CD1c-positive myeloid dendritic cell (primary cell): ENCODE data around the gene LARGE1.
A peak's percentile ranks its signal among the peaks of the same experiment; 100 is the strongest.

ENCODE experiments used
- DNase-seq: peaks from one replicate; pipeline ENCODE4 v3.0.0-alpha.2; 2016; ENCODE audit errors: extremely low spot score

Gene LARGE1

GRCh38 chr22:33920197-33920540 is at the start of gene LARGE1:
TSS of gene LARGE1 (minus strand) at chr22:33920476.
- no peak for DNase-seq

- DNase-seq = no peak
Measured at GRCh38 chr22:33969045-33969444, 48.8 kb upstream of the LARGE1 start.

DNA sequence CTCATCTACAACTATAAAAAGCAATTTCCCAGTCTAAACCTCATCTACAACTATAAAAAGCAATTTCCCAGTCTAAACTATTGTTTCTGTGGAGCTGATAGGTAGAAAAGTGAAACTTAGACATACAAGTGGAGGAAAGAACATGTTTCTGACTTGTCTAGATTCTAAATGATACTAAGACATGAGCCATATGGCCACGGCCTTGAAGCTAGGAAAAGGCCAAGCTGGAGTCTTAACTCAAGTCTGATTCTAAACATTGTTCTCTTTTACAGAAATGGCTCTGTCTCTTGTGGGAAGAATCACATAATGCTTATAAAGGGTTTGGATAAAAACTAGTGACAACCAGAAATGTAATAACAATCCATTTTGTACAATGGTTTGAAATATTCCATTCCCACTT is 43.8 kb upstream of the LARGE1 start:
- no peak for DNase-seq

- DNase-seq = no peak
Measured at GRCh38 chr22:33962409-33962808, 42.1 kb upstream of the LARGE1 start.

DNA sequence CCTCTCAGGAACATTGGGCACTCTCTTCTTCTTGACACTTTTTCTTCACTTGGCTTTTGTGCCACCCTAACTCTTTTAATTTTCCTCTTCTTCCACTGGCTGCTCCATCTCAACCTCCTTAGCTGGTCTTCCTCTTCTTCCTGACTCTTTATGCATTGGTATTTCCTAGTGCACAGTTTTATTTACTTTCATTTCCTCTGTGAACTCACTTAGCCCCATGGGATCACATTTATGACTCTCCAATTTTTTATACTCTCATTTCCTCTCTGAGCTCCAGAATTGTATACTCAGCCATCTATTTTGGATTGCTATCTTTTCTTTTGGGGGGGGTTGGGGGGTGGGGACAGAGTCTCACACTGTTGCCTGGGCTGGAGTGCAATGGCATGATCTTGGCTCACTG is 38.5 kb upstream of the LARGE1 start:
- no peak for DNase-seq

DNA sequence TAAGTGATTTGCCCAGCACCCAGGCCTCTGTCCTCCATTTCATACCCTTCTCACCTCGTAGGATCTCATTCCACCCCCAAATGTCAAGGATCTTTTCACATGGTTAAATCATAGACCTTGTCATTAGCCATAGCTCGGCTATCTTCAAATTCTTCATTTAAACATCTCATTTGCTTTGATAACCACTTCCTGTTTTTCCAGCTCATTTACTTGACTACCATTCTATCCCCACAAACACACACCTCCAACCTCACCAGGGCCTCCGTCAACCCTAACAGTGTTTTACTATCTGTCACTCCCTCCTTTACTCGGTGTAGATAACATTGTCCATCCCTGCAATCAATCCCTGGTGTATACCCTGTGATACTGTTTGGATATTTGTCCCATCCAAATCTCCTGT is 36.8 kb upstream of the LARGE1 start:
- no peak for DNase-seq

GRCh38 chr22:33952776-33953175 is 32.5 kb upstream of the LARGE1 start:
- no peak for DNase-seq

DNA sequence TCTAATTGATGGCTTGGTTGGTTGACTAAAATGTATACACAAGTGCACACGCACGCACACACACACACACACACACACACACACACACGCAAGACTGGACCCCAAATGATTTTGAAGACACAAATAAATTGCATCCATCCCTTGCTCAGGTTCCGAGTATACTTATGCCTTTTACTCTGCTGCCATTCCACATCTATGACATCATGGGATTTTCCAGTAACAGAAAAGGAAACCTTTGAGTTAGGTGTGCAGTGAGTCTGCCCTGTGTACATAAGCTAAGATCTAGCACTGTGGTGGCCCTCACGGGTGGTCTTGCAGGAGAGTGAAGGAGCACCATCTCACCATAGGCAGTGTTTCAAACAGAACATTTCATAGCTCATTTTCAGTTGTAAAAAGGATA is 20.5 kb upstream of the LARGE1 start:
- no peak for DNase-seq

- DNase-seq = no peak
Measured at GRCh38 chr22:33932997-33933396, 12.7 kb upstream of the LARGE1 start.

DNA sequence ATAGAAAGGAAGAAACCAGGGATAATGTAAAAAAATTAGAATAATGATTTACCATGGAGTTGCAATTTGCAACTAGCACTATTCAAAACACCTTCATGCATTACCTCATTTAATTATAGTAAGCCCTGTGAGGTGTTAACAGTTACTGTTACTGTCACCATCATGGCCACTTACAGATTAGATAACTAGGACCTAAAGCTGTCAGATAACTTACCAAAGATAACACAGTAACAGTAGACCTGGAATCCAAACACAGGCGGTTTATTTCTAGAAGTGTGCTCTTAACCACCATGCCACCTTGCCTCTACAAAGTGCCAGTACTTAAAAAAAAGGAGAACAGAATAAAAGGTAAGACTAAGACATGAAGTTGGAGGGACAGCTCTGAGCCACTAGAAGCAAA is 11.1 kb upstream of the LARGE1 start:
- no peak for DNase-seq

- DNase-seq = no peak
Measured at GRCh38 chr22:33927752-33928151, 7.5 kb upstream of the LARGE1 start.

- no peak for DNase-seq
Measured at GRCh38 chr22:33925194-33925593, 4.9 kb upstream of the LARGE1 start.

DNA sequence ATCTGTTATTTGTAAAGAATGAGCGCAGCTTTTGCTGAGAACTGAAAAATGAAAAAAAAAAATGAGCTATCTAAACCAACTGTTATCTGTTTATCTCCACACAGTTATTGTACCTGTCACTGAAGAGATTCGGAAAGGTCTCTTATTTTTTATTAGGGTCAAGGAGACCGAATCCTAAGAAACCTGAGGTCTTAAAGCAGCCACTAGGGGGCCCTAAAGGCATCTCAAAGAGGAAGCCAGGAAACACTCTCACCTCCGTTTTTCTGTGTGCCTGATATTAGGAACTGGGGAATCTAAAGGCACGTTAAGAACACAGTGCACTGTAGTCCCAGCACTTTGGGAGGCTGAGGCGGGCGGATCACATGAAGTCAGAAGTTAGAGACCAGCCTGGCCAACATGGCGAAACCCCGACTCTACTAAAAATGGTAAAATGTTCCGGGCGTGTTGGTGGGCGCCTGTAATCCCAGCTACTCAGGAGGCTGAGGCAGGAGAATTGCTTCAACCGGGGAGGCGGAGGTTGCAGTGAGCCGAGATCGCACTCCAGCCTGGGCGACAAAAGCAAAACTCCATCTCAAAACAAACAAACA is 3.5 kb upstream of the LARGE1 start:
- DNase-seq = peak; percentile 50

DNA sequence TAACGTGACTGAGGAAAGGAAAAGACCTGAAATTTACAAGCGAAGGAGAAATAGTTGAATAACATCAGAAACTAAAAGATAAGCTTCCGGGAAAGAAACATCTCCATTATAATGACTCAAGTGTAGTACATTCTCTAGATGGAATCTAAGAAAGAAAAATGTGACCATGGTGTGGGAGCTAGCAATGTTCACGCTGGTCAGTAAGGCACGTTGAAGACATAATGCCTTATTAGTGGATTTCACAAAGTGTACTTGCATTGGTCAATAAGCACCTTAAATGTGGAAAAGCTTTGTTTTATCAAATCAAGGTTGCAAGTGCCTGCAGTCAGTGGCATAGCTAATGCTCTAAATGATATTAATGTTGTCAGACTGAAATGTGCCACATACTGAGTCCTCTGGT is 2.8 kb upstream of the LARGE1 start:
- no peak for DNase-seq

DNA sequence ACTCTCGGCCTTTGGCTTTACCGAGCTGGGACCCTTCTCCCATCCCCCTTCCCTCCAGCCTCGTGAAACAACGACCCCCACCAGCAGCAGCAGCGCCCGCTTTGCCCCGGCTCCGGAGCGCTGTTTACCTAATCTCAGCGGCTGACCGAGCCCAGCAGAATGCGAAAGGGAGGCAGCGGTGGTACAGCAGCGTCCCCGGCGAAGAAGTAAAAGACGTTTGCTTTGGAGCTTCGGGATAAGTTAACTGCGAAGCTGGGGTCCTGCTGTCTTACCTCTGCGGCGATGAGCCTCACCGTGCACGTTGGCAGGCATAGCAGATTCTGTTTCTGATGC is 2.0 kb upstream of the LARGE1 start:
- no peak for DNase-seq

GRCh38 chr22:33921525-33922348 is 1.5 kb upstream of the LARGE1 start:
- no peak for DNase-seq

DNA sequence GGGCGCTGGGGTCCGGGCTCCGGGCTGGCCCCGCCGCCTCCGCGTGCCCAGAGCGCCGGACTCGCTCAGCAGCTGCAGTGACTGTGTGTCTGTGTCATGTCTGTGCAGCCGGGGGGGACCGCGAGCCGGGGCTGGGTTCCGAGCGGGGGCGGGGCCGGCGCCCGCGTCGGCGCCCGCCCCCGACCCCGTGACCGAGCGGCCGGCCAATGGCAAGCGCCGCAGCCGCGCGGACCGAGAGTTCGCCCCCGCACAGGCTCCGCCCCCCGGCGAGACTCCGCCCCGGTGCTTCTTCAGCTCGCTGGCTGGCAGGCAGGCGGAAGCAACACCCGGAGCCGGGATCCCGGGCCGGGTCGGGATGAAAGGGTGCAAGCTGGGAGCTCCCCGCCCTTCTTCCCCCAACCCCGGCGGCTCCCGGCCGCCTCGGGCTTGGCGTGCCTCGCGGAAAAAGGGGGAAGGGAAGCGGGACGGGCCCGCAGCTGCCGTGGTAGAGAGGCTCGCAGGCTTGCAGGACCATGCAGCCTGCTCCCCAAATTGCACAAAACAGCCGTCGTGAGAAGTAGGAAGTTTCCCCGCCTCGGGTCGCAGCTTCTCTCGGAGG is 750 bp upstream of the LARGE1 start:
- DNase-seq = peak; percentile 92

- no peak for DNase-seq
Measured at GRCh38 chr22:33919391-33920196, 682 bp downstream of the LARGE1 start.

GRCh38 chr22:33918676-33919365 is 1.5 kb downstream of the LARGE1 start:
- DNase-seq = no peak

DNA sequence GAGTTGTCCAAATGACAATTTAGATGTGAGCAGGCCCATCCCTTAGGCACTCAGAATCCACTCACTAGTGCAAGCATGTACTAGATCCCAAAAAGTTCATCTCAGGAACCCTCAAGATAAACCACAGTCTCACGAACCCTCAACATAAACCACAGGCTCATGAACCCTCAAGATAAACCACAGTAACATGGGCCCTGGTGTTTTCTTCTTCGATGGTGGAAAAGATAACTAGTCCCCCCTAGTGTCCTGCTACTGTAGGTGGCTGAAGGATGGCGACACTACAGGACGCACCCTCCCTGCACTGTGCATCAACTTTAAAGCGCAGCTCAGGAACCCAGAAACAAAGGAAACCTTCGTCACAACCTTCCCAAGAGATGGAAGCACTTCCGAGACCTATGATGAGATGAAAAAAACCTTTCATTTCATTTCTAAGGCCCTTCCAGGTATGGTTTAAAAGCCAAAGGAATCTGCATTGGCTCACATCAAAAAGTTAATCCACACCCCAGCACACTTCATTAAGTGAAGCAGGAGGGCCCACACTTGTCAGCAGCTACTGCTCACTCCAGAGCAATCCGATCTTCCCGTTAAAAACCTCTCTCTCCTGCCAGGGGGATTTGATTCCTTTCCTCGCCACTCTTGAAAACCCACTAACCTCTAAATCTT is 2.4 kb downstream of the LARGE1 start:
- no peak for DNase-seq

GRCh38 chr22:33914699-33915098 is 5.6 kb downstream of the LARGE1 start:
- no peak for DNase-seq
